Panc1 (cell line): ENCODE measurements around the gene ADI1.

Experiments
- POLR2AphosphoS5 ChIP-seq: IDR thresholded peaks from 2 replicates; pipeline ENCODE4 v1.6.1; 2012; ENCODE audit warnings: mild to moderate bottlenecking, low read depth, low read length, moderate library complexity
- TF ChIP-seq, protein P1 (sequence below): fragments of 450-650 bp; IDR thresholded peaks from 2 replicates; pipeline ENCODE4 v1.5.1; 2017; ENCODE audit warnings: mild to moderate bottlenecking

DNA sequence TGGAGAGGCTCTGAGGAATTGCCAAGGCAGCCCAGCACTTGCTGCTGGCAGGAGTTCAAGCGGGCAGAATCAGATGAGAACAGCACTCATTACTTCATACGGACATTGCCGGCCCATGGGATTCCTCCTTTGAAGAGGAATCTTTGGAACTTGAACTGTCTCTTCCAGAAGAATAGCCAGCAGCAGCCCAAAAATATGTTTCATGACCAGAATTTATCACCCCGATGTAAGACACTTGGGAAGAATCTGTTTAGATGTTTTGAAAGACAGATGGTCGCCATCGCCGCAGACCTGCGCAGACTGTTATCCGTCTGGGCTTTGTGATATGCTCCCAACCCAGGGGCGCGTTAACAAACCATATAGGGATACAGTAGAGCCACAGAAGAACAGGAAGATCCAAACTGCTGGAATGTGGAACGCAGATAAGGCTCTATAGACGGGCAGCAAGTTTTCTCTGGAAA lies 3.7 kb upstream of the ADI1 start:
- TF ChIP-seq POLR2AphosphoS5: no peak
- TF ChIP-seq, protein P1, sequence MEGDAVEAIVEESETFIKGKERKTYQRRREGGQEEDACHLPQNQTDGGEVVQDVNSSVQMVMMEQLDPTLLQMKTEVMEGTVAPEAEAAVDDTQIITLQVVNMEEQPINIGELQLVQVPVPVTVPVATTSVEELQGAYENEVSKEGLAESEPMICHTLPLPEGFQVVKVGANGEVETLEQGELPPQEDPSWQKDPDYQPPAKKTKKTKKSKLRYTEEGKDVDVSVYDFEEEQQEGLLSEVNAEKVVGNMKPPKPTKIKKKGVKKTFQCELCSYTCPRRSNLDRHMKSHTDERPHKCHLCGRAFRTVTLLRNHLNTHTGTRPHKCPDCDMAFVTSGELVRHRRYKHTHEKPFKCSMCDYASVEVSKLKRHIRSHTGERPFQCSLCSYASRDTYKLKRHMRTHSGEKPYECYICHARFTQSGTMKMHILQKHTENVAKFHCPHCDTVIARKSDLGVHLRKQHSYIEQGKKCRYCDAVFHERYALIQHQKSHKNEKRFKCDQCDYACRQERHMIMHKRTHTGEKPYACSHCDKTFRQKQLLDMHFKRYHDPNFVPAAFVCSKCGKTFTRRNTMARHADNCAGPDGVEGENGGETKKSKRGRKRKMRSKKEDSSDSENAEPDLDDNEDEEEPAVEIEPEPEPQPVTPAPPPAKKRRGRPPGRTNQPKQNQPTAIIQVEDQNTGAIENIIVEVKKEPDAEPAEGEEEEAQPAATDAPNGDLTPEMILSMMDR: no peak
